A673 (cell line): ENCODE results near the gene STK40. TPM values are rescaled to one million over a fixed set of nuclear protein-coding genes. Genes with fewer than 3 reads are reported as not detected.

Experiments used
- BruUV-seq: library from RNA; stranded (reverse); fragments of 400-500 nt; replicated peaks from 2 replicates; lab custom pipeline; 2021; lab: Mats Ljungman, UMichigan
- CTCF ChIA-PET: fragments of 300-600 bp; sonication (Branson Sonifier 250); formaldehyde crosslinking; loops from one replicate; lab custom pipeline; 2022; ENCODE audit warnings: antibody characterized with exemption; lab: Charles Lee
- POLR2A ChIA-PET: fragments of 300-600 bp; sonication (Branson Sonifier 250); formaldehyde crosslinking; loops from one replicate; lab custom pipeline; 2022; ENCODE audit warnings: antibody characterized with exemption; ENCODE audit not compliant: low non-redundant PET; lab: Charles Lee
- DNase-seq: peaks from one replicate; pipeline ENCODE4 v3.0.0-alpha.2; 2015; ENCODE audit warnings: low spot score
- H3K27ac ChIP-seq: fragments of 200-600 bp; sonication (generic); 2 replicates; pipeline ENCODE4 v1.5.1; 2016; ENCODE audit warnings: mixed run types, low read depth, mild to moderate bottlenecking, mixed read lengths, antibody characterized with exemption, low read length; ENCODE audit not compliant: poor library complexity, severe bottlenecking
- H3K27me3 ChIP-seq: fragments of 200-600 bp; sonication (generic); replicated peaks from 2 replicates; pipeline ENCODE4 v1.6.1; 2017; ENCODE audit warnings: mixed run types, low read depth, mild to moderate bottlenecking, mixed read lengths, antibody characterized with exemption, low read length; ENCODE audit not compliant: insufficient read depth, poor library complexity
- H3K36me3 ChIP-seq: fragments of 200-600 bp; sonication (generic); 2 replicates; pipeline ENCODE4 v1.6.1; 2016; ENCODE audit warnings: mixed run types, mild to moderate bottlenecking, mixed read lengths, antibody characterized with exemption, low read length; ENCODE audit not compliant: insufficient read depth, poor library complexity, severe bottlenecking
- H3K4me1 ChIP-seq: fragments of 200-600 bp; sonication (generic); 2 replicates; pipeline ENCODE4 v1.6.1; 2017; ENCODE audit warnings: mixed run types, mild to moderate bottlenecking, mixed read lengths, antibody characterized with exemption, low read length; ENCODE audit not compliant: insufficient read depth, poor library complexity, severe bottlenecking
- H3K4me3 ChIP-seq: fragments of 200-600 bp; sonication (generic); 2 replicates; pipeline ENCODE4 v1.5.1; 2016; ENCODE audit warnings: low read depth, mixed run types, mild to moderate bottlenecking, mixed read lengths, low read length; ENCODE audit not compliant: poor library complexity, severe bottlenecking
- H3K9me3 ChIP-seq: fragments of 200-600 bp; sonication (generic); 2 replicates; pipeline ENCODE4 v1.6.1; 2016; ENCODE audit warnings: mixed run types, low read depth, mild to moderate bottlenecking, mixed read lengths, antibody characterized with exemption, low read length; ENCODE audit not compliant: poor library complexity, severe bottlenecking
- CTCF ChIP-seq: fragments of 300-800, 200-600 bp; sonication (generic); conservative IDR thresholded peaks from 2 replicates; pipeline ENCODE4 v1.5.1; 2017; ENCODE audit warnings: low read depth, mild to moderate bottlenecking, antibody characterized with exemption, low read length, moderate library complexity, mixed read lengths
- EZH2 ChIP-seq: fragments of 200-600 bp; sonication (generic); IDR thresholded peaks from 2 replicates; pipeline ENCODE4 v1.6.1; 2017; ENCODE audit warnings: borderline replicate concordance, low read depth, mild to moderate bottlenecking, mixed read lengths, antibody characterized with exemption, low read length; ENCODE audit not compliant: poor library complexity, severe bottlenecking
- intact Hi-C: fragments of 100-400 bp; cut with micrococcal nuclease; formaldehyde crosslinking; loops from one replicate; pipeline ENCODE4 v1.10.0; 2022; ENCODE audit not compliant: unreplicated experiment
- total RNA-seq: library from RNA; stranded (reverse); gene quantifications from 2 replicates; pipeline ENCODE4 v1.2.3, GENCODE V29; 2021

The STK40 gene
- total RNA-seq, 1 experiment from 2014 or later = 109 TPM

GRCh38 chr1:36386265-36387140, 779 bp upstream of the STK40 start:
- DNase-seq = peak; percentile 99
- ChIA-PET POLR2A (interaction anchor here (0.6 to 2.1 kb wide), 7 partner anchors 11 to 111 kb away, joined by 3 to 16 read pairs (median 4); partner anchors contain the start of genes LSM10 and OSCP1), CTCF (interaction anchor here (1.3 kb wide), 2 partner anchors 20 to 86 kb away, joined by 3 read pairs; no protein-coding TSS in a partner anchor)
- H3K27ac ChIP-seq = peak overlapping the region; percentile 100
- no peaks in the 10 kb centered on the region for H3K9me3 ChIP-seq
- peaks cover 17% of the 10 kb centered on the region for H3K36me3 ChIP-seq
- TSS peak; percentile 78 for BruUV-seq
- H3K4me3 ChIP-seq = peak overlapping the region; percentile 88
- TF ChIP-seq EZH2 (no peak), CTCF (no peak)
- H3K27me3 ChIP-seq = no peaks in the 10 kb centered on the region
- intact Hi-C loops = no loop called here
- H3K4me1 ChIP-seq = peaks cover 34% of the 10 kb centered on the region

- intact Hi-C loops = no loop called here
- H3K4me3 ChIP-seq = peak overlapping the region; percentile 88
- peaks cover 45% of the 10 kb centered on the region for H3K4me1 ChIP-seq
- POLR2A ChIA-PET = no interaction called here
- CTCF ChIA-PET = interaction anchor here (0.6 kb wide), 1 partner anchor 103 kb away, joined by 3 read pairs; no protein-coding TSS in a partner anchor
- H3K27ac ChIP-seq = peak overlapping the region; percentile 100
- BruUV-seq = TSS peak; percentile 63
- H3K9me3 ChIP-seq = no peaks in the 10 kb centered on the region
- H3K36me3 ChIP-seq = peaks cover 1% of the 10 kb centered on the region
- TF ChIP-seq EZH2 (no peak), CTCF (no peak)
- peak; percentile 67 for DNase-seq
- no peaks in the 10 kb centered on the region for H3K27me3 ChIP-seq
Observed at GRCh38 chr1:36384542-36385409, 948 bp downstream of the STK40 start.

GRCh38 chr1:36383240-36383639, 2.5 kb downstream of the STK40 start:
- TF ChIP-seq EZH2 (no peak), CTCF (no peak)
- no peak overlapping the region for H3K27ac ChIP-seq
- H3K27me3 ChIP-seq = no peaks in the 10 kb centered on the region
- H3K4me3 ChIP-seq = no peak overlapping the region
- intact Hi-C loops = no loop called here
- BruUV-seq = no TSS peak
- ChIA-PET CTCF (no interaction called here), POLR2A (no interaction called here)
- H3K4me1 ChIP-seq = peaks cover 44% of the 10 kb centered on the region
- no peak for DNase-seq
- no peaks in the 10 kb centered on the region for H3K9me3 ChIP-seq
- no peaks in the 10 kb centered on the region for H3K36me3 ChIP-seq
